Fibroblast of lung (primary cell): ENCODE results near the gene MAML3. TPM values are rescaled to one million over a fixed set of nuclear protein-coding genes. Genes with fewer than 3 reads are reported as not detected.

ENCODE experiments used
- DNase-seq, 2 donors: peaks; one replicate each; pipeline versions ENCODE4 v3.0.0 to v3.0.0-alpha.2; 2010; ENCODE audit warnings: low read depth in 2 of 2
- H2AFZ ChIP-seq: 2 replicates; pipeline ENCODE4 v1.5.1; 2012; ENCODE audit warnings: low read length, control low read depth, inconsistent platforms
- H3K27ac ChIP-seq: 2 replicates; pipeline ENCODE4 v1.5.1; 2011; ENCODE audit warnings: low read length, control low read depth; ENCODE audit not compliant: insufficient read depth
- H3K27me3 ChIP-seq: 2 replicates; pipeline ENCODE4 v1.5.1; 2011; ENCODE audit warnings: mild to moderate bottlenecking, low read length; ENCODE audit not compliant: control insufficient read depth, insufficient read depth
- H3K36me3 ChIP-seq: 2 replicates; pipeline ENCODE4 v1.5.1; 2011; ENCODE audit warnings: low read length; ENCODE audit not compliant: control insufficient read depth, insufficient read depth
- H3K4me1 ChIP-seq: 2 replicates; pipeline ENCODE4 v1.5.1; 2011; ENCODE audit warnings: low read length; ENCODE audit not compliant: control insufficient read depth, insufficient read depth; ENCODE audit errors: extremely low read depth
- H3K4me2 ChIP-seq: 2 replicates; pipeline ENCODE4 v1.5.1; 2011; ENCODE audit warnings: low read length, control low read depth; ENCODE audit not compliant: insufficient read depth; ENCODE audit errors: extremely low read depth
- H3K4me3 ChIP-seq, 4 experiments: fragments of 200-600 bp in 1 of 4; sonication (generic) in 1 of 4; replicated peaks in 1 of 4; 2 replicates each; pipeline ENCODE4 v1.5.1; 2011 to 2016; ENCODE audit warnings: low read length in 4 of 4, low read depth in 3 of 4, mild to moderate bottlenecking in 3 of 4, control low read depth in 2 of 4, inconsistent platforms in 1 of 4, mixed read lengths in 1 of 4; ENCODE audit not compliant: insufficient read depth in 1 of 4; ENCODE audit errors: control extremely low read depth in 1 of 4
- H3K79me2 ChIP-seq: 2 replicates; pipeline ENCODE4 v1.5.1; 2012; ENCODE audit warnings: mild to moderate bottlenecking, low read length, inconsistent platforms; ENCODE audit not compliant: control insufficient read depth, insufficient read depth
- H3K9ac ChIP-seq: 2 replicates; pipeline ENCODE4 v1.5.1; 2011; ENCODE audit warnings: mild to moderate bottlenecking, low read length, control low read depth; ENCODE audit not compliant: insufficient read depth
- H3K9me3 ChIP-seq: 2 replicates; pipeline ENCODE4 v1.5.1; 2012; ENCODE audit warnings: low read depth, low read length; ENCODE audit not compliant: control insufficient read depth, insufficient read depth
- H4K20me1 ChIP-seq: 2 replicates; pipeline ENCODE4 v1.5.1; 2011; ENCODE audit warnings: low read length; ENCODE audit not compliant: control insufficient read depth, insufficient read depth; ENCODE audit errors: extremely low read depth
- CTCF ChIP-seq, 2 donors: IDR thresholded peaks in 1 of 2; conservative IDR thresholded peaks in 1 of 2; 1 replicate in 1 of 2; 2 replicates in 1 of 2; pipeline ENCODE4 v1.5.1; 2011 to 2012; ENCODE audit warnings: low read length in 2 of 2, control low read depth in 1 of 2, inconsistent platforms in 1 of 2, low read depth in 1 of 2, mild to moderate bottlenecking in 1 of 2
- EZH2 ChIP-seq: IDR thresholded peaks from 2 replicates; pipeline ENCODE4 v1.5.1; 2012; ENCODE audit warnings: low read length, control low read depth, mild to moderate bottlenecking; ENCODE audit errors: missing control alignments
- polyA plus RNA-seq, 2 donors: library from polyadenylated mRNA; depleted of rRNA in 1 of 2; stranded (reverse) in 1 of 2; unstranded in 1 of 2; fragments of >200 nt; gene quantifications; 2 replicates each; pipeline ENCODE4 v1.2.1, GENCODE V29; 2011 to 2012; ENCODE audit warnings: missing spikeins in 1 of 2
- total RNA-seq: library from RNA; depleted of rRNA; stranded (reverse); fragments of >200 nt; gene quantifications from 2 replicates; pipeline ENCODE4 v1.2.1, GENCODE V29; 2014

The MAML3 gene
- total and polyA plus RNA-seq, 2 donors (not counting 1 experiment from before 2014, with no cell fraction given): 2.0 to 2.8 TPM

- Histone ChIP-seq H3K79me2 (no peaks in the 10 kb centered on the region), H3K4me2 (no peak overlapping the region), H3K4me3 (no peak overlapping the region), H2AFZ (no peak overlapping the region), H3K27ac (no peak overlapping the region), H3K36me3 (no peaks in the 10 kb centered on the region), H3K9me3 (no peaks in the 10 kb centered on the region), H3K4me1 (peaks cover 7% of the 10 kb centered on the region), H4K20me1 (no peaks in the 10 kb centered on the region), H3K9ac (no peak overlapping the region), H3K27me3 (no peaks in the 10 kb centered on the region)
- no peak for DNase-seq
- TF ChIP-seq EZH2 (no peak), CTCF (conservative IDR thresholded peaks at IDR 0.05 in 1 of 2, IDR thresholded peaks at IDR 0.05 in 1 of 2; ENCODE audit: low read depth in 1 of 2, low read length in 2 of 2) (no peak)
These were observed 409.8 kb downstream of the MAML3 start for GRCh38 chr4:139744232-139744631.

GRCh38 chr4:139743027-139743426, 411.0 kb downstream of the MAML3 start:
- H2AFZ ChIP-seq: no peak overlapping the region
- no peak for TF ChIP-seq CTCF (conservative IDR thresholded peaks at IDR 0.05 in 1 of 2, IDR thresholded peaks at IDR 0.05 in 1 of 2; ENCODE audit: low read depth in 1 of 2, low read length in 2 of 2)
- no peaks in the 10 kb centered on the region for H3K9me3 ChIP-seq
- no peak overlapping the region for H3K4me2 ChIP-seq
- no peak for DNase-seq
- H3K36me3 ChIP-seq: no peaks in the 10 kb centered on the region
- H4K20me1 ChIP-seq: no peaks in the 10 kb centered on the region
- H3K9ac ChIP-seq: no peak overlapping the region
- no peaks in the 10 kb centered on the region for H3K27me3 ChIP-seq
- no peaks in the 10 kb centered on the region for H3K79me2 ChIP-seq
- no peak overlapping the region for H3K4me3 ChIP-seq
- peaks cover 7% of the 10 kb centered on the region for H3K4me1 ChIP-seq
- no peak overlapping the region for H3K27ac ChIP-seq

GRCh38 chr4:139740531-139741041, 413.4 kb downstream of the MAML3 start:
- Histone ChIP-seq H3K4me2 (peak overlapping the region; percentile 55), H3K4me1 (peaks cover 7% of the 10 kb centered on the region), H3K9ac (no peak overlapping the region), H2AFZ (peak overlapping the region; percentile 87), H3K27me3 (no peaks in the 10 kb centered on the region), H3K79me2 (no peaks in the 10 kb centered on the region), H3K27ac (peak overlapping the region; percentile 28), H3K4me3 (no peak overlapping the region), H3K36me3 (no peaks in the 10 kb centered on the region), H4K20me1 (no peaks in the 10 kb centered on the region), H3K9me3 (no peaks in the 10 kb centered on the region)
- TF ChIP-seq CTCF (conservative IDR thresholded peaks at IDR 0.05 in 1 of 2, IDR thresholded peaks at IDR 0.05 in 1 of 2; ENCODE audit: low read depth in 1 of 2, low read length in 2 of 2): peak in 1 of 2 donors; percentile 46
- TF ChIP-seq EZH2: no peak
- peak; percentile 94 to 98 for DNase-seq
